Stimulated activated CD8-positive, alpha-beta memory T cell treated with anti-CD3 and anti-CD28 coated beads, Interleukin-12 subunit alpha, Interleukin-12 subunit beta, amount 100 ng/mL, for 24 hours (primary cell): ENCODE measurements around the gene NEU1.
"Not testable (repeated sequence)": the region's sequence is repeated elsewhere in the genome, so short reads cannot be mapped to it uniquely, and the experiment has no call there.

Experiments used
- DNase-seq: peaks from one replicate; pipeline ENCODE4 v3.0.0-alpha.2; 2020; ENCODE audit errors: extremely low read depth

The NEU1 gene

DNA sequence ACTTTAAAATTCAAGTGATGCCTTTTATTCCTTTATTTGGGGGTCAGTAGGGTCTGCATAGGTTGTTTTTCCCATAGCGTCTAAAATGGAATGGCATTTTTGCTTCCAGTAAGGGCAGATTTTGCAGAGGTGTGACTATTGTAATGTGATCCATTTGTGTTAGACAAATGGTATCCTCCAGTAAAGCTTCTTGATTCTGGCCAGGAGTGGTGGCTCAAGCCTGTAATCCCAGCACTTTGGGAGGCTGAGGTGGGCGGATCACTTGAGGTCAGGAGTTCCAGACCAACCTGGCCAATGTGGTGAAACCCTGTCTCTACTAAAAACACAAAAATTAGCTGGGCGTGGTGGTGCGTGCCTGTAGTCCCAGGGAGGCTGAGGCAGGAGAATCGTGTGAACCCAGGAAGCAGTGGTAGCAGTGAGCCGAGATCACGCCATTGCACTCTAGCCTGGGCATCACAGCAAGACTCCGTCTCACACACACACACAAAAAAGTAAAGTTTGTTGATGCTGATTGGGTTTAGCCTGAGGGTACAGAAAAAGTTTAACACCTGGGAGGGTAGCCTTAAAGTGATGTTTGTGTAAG lies 44.6 kb downstream of the NEU1 start:
- not testable (repeated sequence) for DNase-seq

GRCh38 chr6:31817133-31817928 lies 45.3 kb downstream of the NEU1 start:
- DNase-seq, result not testable (repeated sequence)

- no peak for DNase-seq
Observed at GRCh38 chr6:31815025-31815838, 47.4 kb downstream of the NEU1 start, which contains the start of the genes HSPA1A and HSPA1L. Gene HSPA1A, plus strand, starts transcription at chr6:31815543. Its CDS starts 214 bp downstream, at chr6:31815757. Gene HSPA1L, minus strand, starts transcription at chr6:31815283. Its CDS starts 3,311 bp downstream, at chr6:31811972.

- DNase-seq, result no peak
Observed at GRCh38 chr6:31814677-31815024, 48.0 kb downstream of the NEU1 start.

GRCh38 chr6:31813465-31813849 lies 49.2 kb downstream of the NEU1 start:
- no peak for DNase-seq

GRCh38 chr6:31811645-31812044 lies 51.0 kb downstream of the NEU1 start:
- no peak for DNase-seq

DNA sequence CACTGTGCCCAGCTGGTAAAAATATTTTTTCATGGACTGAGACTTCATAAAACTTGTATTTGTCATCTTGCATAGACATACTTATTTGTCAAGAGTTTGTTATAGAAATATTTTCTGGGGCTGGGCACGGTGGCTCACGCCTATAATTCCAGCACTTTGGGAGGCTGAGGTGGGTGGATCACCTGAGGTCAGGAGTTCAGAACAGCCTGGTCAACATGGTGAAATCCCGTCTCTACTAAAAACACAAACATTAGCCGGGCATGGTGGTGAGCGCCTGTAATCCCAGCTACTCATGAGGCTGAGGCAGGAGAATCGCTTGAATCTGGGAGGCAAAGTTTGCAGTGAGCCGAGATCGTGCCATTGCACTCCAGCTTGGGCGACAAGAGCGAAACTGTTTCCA lies 54.0 kb downstream of the NEU1 start:
- DNase-seq, result not testable (repeated sequence)
